GM12874 (cell line): ENCODE measurements around the gene CRIM1.

Experiments used
- CTCF ChIP-seq: IDR thresholded peaks from 2 replicates; pipeline ENCODE4 v1.5.1; 2011; ENCODE audit warnings: low read depth, mild to moderate bottlenecking, control low read depth, low read length, moderate library complexity; ENCODE audit not compliant: insufficient read depth

CRIM1 gene

GRCh38 chr2:36394804-36395203, 39.2 kb downstream of the CRIM1 start:
- no peak for TF ChIP-seq CTCF

GRCh38 chr2:36395866-36396265, 40.3 kb downstream of the CRIM1 start:
- TF ChIP-seq CTCF = no peak

GRCh38 chr2:36396878-36397539, 41.4 kb downstream of the CRIM1 start:
- no peak for TF ChIP-seq CTCF

DNA sequence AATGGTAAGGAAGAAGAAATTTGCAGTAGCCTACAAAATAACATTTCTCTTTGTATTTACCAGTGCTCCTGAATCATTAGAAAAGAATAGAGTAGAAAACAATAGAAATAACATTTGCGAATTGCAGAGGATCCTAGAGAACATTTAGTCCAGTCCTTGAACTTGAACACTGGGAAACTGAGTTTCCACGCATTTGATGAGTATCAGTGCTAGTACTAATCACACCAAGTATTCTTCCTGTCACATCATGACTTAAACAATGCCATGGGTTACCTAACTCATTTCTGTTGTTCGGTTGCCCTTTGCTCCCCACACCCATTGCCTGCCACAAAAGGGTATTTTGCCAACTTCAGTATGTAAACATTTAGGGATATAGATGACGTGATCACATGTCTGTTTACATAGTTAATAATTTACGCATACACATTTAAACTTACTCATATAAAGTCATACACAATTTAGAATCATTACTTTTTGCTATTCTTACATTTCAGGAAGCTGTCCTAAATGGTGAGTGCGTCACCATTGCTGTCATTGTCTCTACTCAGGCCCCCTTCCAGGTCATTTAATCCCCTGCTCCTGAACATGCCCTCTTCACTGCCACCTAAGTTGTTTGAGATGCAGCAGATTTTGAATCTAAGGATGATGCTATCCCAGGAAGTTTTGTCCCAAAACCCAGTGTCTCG, 42.3 kb downstream of the CRIM1 start:
- TF ChIP-seq CTCF = no peak

GRCh38 chr2:36399050-36399449, 43.5 kb downstream of the CRIM1 start:
- TF ChIP-seq CTCF = no peak

DNA sequence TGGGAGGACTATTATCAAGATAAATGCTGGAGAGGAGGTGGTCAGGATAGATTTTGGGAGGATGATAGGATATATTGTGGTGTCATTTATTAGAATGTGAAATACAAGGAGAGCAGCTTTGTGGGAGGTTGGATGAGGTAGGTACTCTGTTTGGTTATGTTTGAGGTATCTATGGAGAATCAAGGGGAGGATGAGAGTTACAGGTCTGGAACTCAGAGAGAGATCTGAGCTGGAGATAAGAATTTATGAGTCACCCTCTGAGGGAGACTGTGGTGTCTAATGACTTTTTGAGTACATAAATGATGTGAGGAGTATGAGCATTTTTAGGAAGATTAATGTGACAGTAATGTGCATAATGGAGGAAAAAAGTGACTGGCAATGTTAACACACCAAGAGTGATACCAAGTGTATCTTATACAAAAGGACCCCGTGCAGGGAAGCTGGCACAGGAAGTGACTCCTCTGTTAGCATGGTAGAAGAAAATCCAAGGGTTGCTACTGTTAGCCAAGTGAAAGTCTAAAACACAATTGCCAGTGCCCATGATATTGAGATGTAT, 48.2 kb downstream of the CRIM1 start:
- no peak for TF ChIP-seq CTCF

GRCh38 chr2:36404318-36404717, 48.7 kb downstream of the CRIM1 start:
- no peak for TF ChIP-seq CTCF
